ENCODE data around the gene BFAR. TPM values are rescaled to one million over a fixed set of nuclear protein-coding genes. Genes with fewer than 3 reads are reported as not detected.
"Not testable (repeated sequence)": the region's sequence is repeated elsewhere in the genome, so short reads cannot be mapped to it uniquely, and the experiment has no call there.

The BFAR gene
- total and polyA plus RNA-seq, 2 donors (not counting 1 experiment from before 2014, with no cell fraction given) = 78.4 to 85.6 TPM

DNA sequence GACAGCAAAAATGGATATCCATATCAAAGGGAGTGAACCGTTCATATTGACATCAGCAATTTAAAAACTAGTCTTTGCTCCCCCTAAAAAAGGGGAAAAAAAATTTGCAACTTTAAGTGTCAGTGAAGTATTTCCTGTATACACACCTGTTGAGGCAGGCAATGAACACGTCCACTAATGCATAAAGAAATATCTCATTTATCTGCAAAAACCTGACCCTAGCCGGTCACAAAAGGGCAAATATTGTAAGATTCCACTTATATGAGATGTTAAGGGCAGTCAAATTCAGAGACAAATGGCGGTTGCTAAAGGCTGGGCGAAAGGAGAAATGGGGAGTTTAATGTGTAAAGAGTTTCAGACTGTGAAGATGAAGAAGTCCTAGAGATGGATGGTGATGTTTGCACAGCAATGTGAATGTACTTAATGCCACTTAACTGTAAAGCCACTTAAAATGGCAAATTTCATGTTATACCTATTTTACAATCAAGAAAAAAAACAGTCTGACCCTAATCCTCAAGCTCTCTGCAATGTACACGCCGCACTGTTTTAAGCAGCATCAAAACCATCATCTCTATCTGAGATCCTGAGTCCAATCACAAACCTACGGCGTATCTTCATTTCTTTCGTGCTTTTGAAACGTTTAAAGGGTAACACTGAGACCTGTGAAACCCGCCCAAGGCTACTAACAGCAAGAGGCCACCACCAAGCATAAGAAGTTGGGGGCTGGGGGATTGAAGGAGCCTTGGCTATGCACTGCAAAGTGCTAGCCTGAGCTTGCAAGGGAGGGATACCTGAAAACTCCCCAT lies 3.7 kb upstream of the BFAR start:
- H2AFZ ChIP-seq (ENCODE audit: low read length) = peak overlapping the region; percentile 20
- peak overlapping the region; percentile 86 for H3K9ac ChIP-seq (ENCODE audit: insufficient read depth, low read length)
- TF ChIP-seq, protein P1, sequence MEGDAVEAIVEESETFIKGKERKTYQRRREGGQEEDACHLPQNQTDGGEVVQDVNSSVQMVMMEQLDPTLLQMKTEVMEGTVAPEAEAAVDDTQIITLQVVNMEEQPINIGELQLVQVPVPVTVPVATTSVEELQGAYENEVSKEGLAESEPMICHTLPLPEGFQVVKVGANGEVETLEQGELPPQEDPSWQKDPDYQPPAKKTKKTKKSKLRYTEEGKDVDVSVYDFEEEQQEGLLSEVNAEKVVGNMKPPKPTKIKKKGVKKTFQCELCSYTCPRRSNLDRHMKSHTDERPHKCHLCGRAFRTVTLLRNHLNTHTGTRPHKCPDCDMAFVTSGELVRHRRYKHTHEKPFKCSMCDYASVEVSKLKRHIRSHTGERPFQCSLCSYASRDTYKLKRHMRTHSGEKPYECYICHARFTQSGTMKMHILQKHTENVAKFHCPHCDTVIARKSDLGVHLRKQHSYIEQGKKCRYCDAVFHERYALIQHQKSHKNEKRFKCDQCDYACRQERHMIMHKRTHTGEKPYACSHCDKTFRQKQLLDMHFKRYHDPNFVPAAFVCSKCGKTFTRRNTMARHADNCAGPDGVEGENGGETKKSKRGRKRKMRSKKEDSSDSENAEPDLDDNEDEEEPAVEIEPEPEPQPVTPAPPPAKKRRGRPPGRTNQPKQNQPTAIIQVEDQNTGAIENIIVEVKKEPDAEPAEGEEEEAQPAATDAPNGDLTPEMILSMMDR (conservative IDR thresholded peaks at IDR 0.05 in 1 of 2, IDR thresholded peaks at IDR 0.05 in 1 of 2; ENCODE audit: low read depth in 1 of 2, low read length in 2 of 2) = no peak
- TF ChIP-seq EZH2 (IDR thresholded peaks at IDR 0.05; ENCODE audit: low read length, missing control alignments) = no peak
- no peaks in the 10 kb centered on the region for H4K20me1 ChIP-seq (ENCODE audit: control insufficient read depth, extremely low read depth, insufficient read depth, low read length)
- peak overlapping the region; percentile 92 for H3K4me2 ChIP-seq (ENCODE audit: extremely low read depth, insufficient read depth, low read length)
- no peaks in the 10 kb centered on the region for H3K36me3 ChIP-seq (ENCODE audit: control insufficient read depth, insufficient read depth, low read length)
- H3K27me3 ChIP-seq (ENCODE audit: control insufficient read depth, insufficient read depth, low read length) = no peaks in the 10 kb centered on the region
- H3K27ac ChIP-seq (ENCODE audit: insufficient read depth, low read length) = peak overlapping the region; percentile 94
- peaks cover 4% of the 10 kb centered on the region for H3K4me1 ChIP-seq (ENCODE audit: control insufficient read depth, extremely low read depth, insufficient read depth, low read length)
- H3K79me2 ChIP-seq (ENCODE audit: control insufficient read depth, insufficient read depth, low read length) = peaks cover 21% of the 10 kb centered on the region
- no peaks in the 10 kb centered on the region for H3K9me3 ChIP-seq (ENCODE audit: control insufficient read depth, insufficient read depth, low read depth, low read length)
- DNase-seq (ENCODE audit: low read depth in 2 of 2) = peak in 1 of 2 donors; percentile 8
- peak overlapping the region; percentile 69 to 93 (median 84) for H3K4me3 ChIP-seq (replicated peaks in 1 of 4; ENCODE audit: control extremely low read depth in 1 of 4, insufficient read depth in 1 of 4, low read depth in 3 of 4, low read length in 4 of 4)

DNA sequence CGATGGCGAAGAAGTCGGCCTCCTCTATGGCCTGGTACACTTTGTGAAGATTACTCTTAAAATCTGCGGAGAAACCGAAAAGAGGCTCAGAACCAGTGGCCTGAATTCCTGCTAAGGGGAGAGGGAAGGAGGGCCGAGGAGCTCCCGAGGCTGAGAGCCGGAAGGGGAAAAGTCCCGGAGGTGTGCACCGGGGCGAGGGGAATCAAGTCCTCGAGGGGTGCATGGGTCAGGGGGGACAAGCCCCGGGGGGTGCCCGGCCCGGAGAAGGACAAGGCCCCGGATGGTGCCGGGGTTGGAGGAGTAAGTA lies 3.2 kb upstream of the BFAR start:
- Histone ChIP-seq H3K9ac (ENCODE audit: insufficient read depth, low read length) (peak overlapping the region; percentile 86), H3K4me3 (replicated peaks in 1 of 4; ENCODE audit: control extremely low read depth in 1 of 4, insufficient read depth in 1 of 4, low read depth in 3 of 4, low read length in 4 of 4) (peak overlapping the region; percentile 69 to 93 (median 84)), H3K4me1 (ENCODE audit: control insufficient read depth, extremely low read depth, insufficient read depth, low read length) (peaks cover 6% of the 10 kb centered on the region), H3K27ac (ENCODE audit: insufficient read depth, low read length) (peak overlapping the region; percentile 94), H2AFZ (ENCODE audit: low read length) (peak overlapping the region; percentile 42), H3K79me2 (ENCODE audit: control insufficient read depth, insufficient read depth, low read length) (peaks cover 27% of the 10 kb centered on the region), H3K36me3 (ENCODE audit: control insufficient read depth, insufficient read depth, low read length) (no peaks in the 10 kb centered on the region), H3K27me3 (ENCODE audit: control insufficient read depth, insufficient read depth, low read length) (no peaks in the 10 kb centered on the region), H3K9me3 (ENCODE audit: control insufficient read depth, insufficient read depth, low read depth, low read length) (no peaks in the 10 kb centered on the region), H4K20me1 (ENCODE audit: control insufficient read depth, extremely low read depth, insufficient read depth, low read length) (no peaks in the 10 kb centered on the region), H3K4me2 (ENCODE audit: extremely low read depth, insufficient read depth, low read length) (peak overlapping the region; percentile 92)
- DNase-seq (ENCODE audit: low read depth in 2 of 2) = peak in 1 of 2 donors; percentile 5
- TF ChIP-seq, protein P1 (conservative IDR thresholded peaks at IDR 0.05 in 1 of 2, IDR thresholded peaks at IDR 0.05 in 1 of 2; ENCODE audit: low read depth in 1 of 2, low read length in 2 of 2) = no peak
- no peak for TF ChIP-seq EZH2 (IDR thresholded peaks at IDR 0.05; ENCODE audit: low read length, missing control alignments)

DNA sequence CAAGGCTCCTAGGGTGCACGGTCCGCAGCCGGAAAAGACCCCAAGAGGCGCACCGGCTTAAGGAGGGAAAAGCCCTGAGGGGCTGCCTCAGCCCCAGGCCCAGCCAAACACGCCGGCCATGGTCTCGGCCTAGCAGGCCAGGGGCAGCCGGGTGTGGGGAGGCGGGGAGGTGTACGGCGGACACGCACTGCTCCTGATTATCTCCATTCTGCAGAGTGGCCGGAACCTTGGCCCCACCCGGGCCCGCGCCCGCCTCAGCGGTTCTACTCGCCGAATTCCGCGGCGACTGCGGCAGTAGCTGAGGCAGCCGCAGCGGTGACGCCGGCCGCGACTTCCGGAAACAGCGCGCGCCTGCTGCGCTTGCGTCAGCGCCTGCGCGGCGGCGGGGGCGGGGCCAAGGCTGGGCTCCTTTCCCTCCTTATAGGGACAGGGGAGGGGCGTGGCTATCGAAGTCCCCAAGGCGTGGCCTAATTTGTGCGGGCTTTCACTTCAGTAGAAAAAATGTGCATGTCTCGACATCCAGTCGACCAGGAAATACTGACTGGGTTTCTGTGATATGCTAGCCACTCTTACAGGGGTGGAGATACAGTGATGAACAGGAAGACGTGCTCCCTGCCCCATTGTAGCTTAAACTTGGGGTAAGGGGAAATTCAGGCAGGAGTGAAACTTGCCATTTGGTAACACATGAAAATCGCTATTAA lies 2.7 kb upstream of the BFAR start, which contains the start of gene PARN:
TSS of gene PARN (minus strand) at position 342 of the 701 bp plus-strand sequence. CDS start at position 207, 135 bp downstream.
- peak within 1 kb of the TSS; percentile 92 for H3K4me2 ChIP-seq (ENCODE audit: extremely low read depth, insufficient read depth, low read length)
- H3K27ac ChIP-seq (ENCODE audit: insufficient read depth, low read length) = peak within 1 kb of the TSS; percentile 94
- peak within 1 kb of the TSS; percentile 69 to 93 (median 84) for H3K4me3 ChIP-seq (replicated peaks in 1 of 4; ENCODE audit: control extremely low read depth in 1 of 4, insufficient read depth in 1 of 4, low read depth in 3 of 4, low read length in 4 of 4)
- no peaks in the 10 kb centered on the region for H3K9me3 ChIP-seq (ENCODE audit: control insufficient read depth, insufficient read depth, low read depth, low read length)
- H2AFZ ChIP-seq (ENCODE audit: low read length) = peak within 1 kb of the TSS; percentile 91
- no peak for TF ChIP-seq EZH2 (IDR thresholded peaks at IDR 0.05; ENCODE audit: low read length, missing control alignments)
- TF ChIP-seq, protein P1 (conservative IDR thresholded peaks at IDR 0.05 in 1 of 2, IDR thresholded peaks at IDR 0.05 in 1 of 2; ENCODE audit: low read depth in 1 of 2, low read length in 2 of 2) = no peak
- H3K36me3 ChIP-seq (ENCODE audit: control insufficient read depth, insufficient read depth, low read length) = no peaks in the 10 kb centered on the region
- no peaks in the 10 kb centered on the region for H3K27me3 ChIP-seq (ENCODE audit: control insufficient read depth, insufficient read depth, low read length)
- peaks cover 6% of the 10 kb centered on the region for H3K4me1 ChIP-seq (ENCODE audit: control insufficient read depth, extremely low read depth, insufficient read depth, low read length)
- H4K20me1 ChIP-seq (ENCODE audit: control insufficient read depth, extremely low read depth, insufficient read depth, low read length) = no peaks in the 10 kb centered on the region
- H3K79me2 ChIP-seq (ENCODE audit: control insufficient read depth, insufficient read depth, low read length) = peaks cover 32% of the 10 kb centered on the region
- peak; percentile 95 to 97 for DNase-seq (ENCODE audit: low read depth in 2 of 2)
- peak within 1 kb of the TSS; percentile 86 for H3K9ac ChIP-seq (ENCODE audit: insufficient read depth, low read length)

DNA sequence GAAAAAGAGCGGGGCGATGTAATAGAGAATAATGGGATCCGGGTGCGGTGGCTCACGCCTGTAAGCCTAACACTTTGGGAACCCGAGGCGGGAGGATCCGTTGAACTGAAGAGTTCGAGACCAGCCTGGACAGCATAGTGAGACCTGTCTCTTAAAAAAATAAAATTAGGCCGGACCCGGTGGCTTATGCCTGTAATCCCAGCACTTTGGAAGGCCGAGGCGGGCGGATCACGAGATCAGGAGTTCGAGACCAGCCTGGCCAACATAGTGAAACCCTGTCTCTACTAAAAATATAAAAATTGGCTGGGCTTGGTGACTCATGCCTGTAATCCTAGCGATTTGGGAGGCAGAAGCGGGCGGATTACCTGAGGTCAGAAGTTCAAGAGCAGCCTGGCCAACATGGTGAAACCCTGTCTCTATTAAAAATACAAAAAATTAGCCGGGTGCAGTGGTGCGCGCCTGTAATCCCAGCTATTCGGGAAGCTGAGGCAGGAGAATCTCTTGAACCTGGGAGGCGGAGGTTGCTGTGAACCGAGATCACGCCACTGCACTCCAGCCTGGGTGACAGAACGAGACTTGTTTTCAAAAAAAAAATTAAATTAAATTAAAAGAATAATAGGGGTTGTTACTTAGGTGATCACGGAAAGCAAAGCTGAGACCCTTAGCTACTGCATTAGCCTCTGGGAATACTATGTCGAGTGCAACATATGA lies 2.0 kb upstream of the BFAR start:
- not testable (repeated sequence) for H3K4me1 ChIP-seq (ENCODE audit: control insufficient read depth, extremely low read depth, insufficient read depth, low read length); H3K36me3 ChIP-seq (ENCODE audit: control insufficient read depth, insufficient read depth, low read length); H3K9ac ChIP-seq (ENCODE audit: insufficient read depth, low read length); H3K9me3 ChIP-seq (ENCODE audit: control insufficient read depth, insufficient read depth, low read depth, low read length); H4K20me1 ChIP-seq (ENCODE audit: control insufficient read depth, extremely low read depth, insufficient read depth, low read length); DNase-seq (ENCODE audit: low read depth in 2 of 2); H3K27me3 ChIP-seq (ENCODE audit: control insufficient read depth, insufficient read depth, low read length)
- Histone ChIP-seq H3K4me2 (ENCODE audit: extremely low read depth, insufficient read depth, low read length) (peak overlapping the region; percentile 87), H3K27ac (ENCODE audit: insufficient read depth, low read length) (peak overlapping the region; percentile 71), H3K4me3 (replicated peaks in 1 of 4; ENCODE audit: control extremely low read depth in 1 of 4, insufficient read depth in 1 of 4, low read depth in 3 of 4, low read length in 4 of 4) (peak overlapping the region in 3 of 4 experiments; percentile 32 to 50 (median 41)), H2AFZ (ENCODE audit: low read length) (peak overlapping the region; percentile 91), H3K79me2 (ENCODE audit: control insufficient read depth, insufficient read depth, low read length) (peaks cover 39% of the 10 kb centered on the region)

Measured in fibroblast of lung (primary cell).